ENCODE data around the gene TAC3. TPM values are rescaled to one million over a fixed set of nuclear protein-coding genes. Genes with fewer than 3 reads are reported as not detected.
A peak's percentile ranks its signal among the peaks of the same experiment; 100 is the strongest.

The TAC3 gene
- total RNA-seq, 1 experiment from 2014 or later, result 6.2 TPM

DNA sequence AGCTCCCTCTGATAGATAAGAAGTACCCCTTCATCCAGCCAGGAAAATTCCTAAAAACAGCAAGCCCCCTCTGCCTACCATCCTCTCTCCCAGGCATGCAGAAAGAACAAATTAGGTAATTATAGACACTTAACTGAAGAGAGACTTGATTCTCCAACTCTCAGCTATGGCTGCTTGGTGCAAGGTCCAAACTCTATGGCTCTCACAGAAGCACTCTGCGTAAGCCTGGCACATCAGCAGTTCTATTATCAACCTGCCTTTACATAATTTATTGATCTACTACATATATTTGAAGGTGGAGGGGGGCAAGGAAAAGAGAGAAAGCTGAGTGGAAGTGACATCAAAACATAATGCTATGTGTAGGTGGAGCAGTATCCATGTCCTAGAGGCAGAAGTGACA lies 34.7 kb upstream of the TAC3 start:
- H2AFZ ChIP-seq (ENCODE audit: low read length), result no peak overlapping the region
- H3K4me3 Mint-ChIP-seq, result no peak overlapping the region
- H3K56ac ChIP-seq (ENCODE audit: insufficient read length, low read depth, low read length), result no peak overlapping the region
- no CpG with 5 or more reads among the region's 1 CpG for WGBS (ENCODE audit: extremely low coverage, insufficient read length, low lambda C conversion rate)
- no peaks in the 10 kb centered on the region for H3K27me3 ChIP-seq (ENCODE audit: insufficient read depth, low read length)
- peak overlapping the region in 1 of 3 experiments; percentile 51; a peak in 1 of 7 replicates for H3K27ac Mint-ChIP-seq
- no peak overlapping the region for H3K14ac ChIP-seq (ENCODE audit: insufficient read depth, low read length)
- no peak overlapping the region for H2BK15ac ChIP-seq (ENCODE audit: low read depth, low read length)
- H3K9me3 ChIP-seq (ENCODE audit: control insufficient read depth, low read depth, low read length), result no peaks in the 10 kb centered on the region
- H2BK20ac ChIP-seq (ENCODE audit: low read depth, low read length, poor library complexity, severe bottlenecking), result no peak overlapping the region
- H2BK120ac ChIP-seq (ENCODE audit: low read depth, low read length, poor library complexity, severe bottlenecking), result no peak overlapping the region
- no peaks in the 10 kb centered on the region for H4K20me1 ChIP-seq (ENCODE audit: control insufficient read depth, insufficient read depth, insufficient read length)
- no peak for DNase-seq
- H3K4me1 ChIP-seq (ENCODE audit: insufficient read depth, low read length), result no peaks in the 10 kb centered on the region
- no peaks in the 10 kb centered on the region for H3K9me3 Mint-ChIP-seq
- no peak overlapping the region for H2BK12ac ChIP-seq (ENCODE audit: insufficient read length, low read depth, low read length)
- H2AK5ac ChIP-seq (ENCODE audit: insufficient read length, low read length), result no peak overlapping the region
- H3K79me1 ChIP-seq (ENCODE audit: insufficient read depth, low read depth, low read length, poor library complexity, severe bottlenecking), result no peaks in the 10 kb centered on the region
- H3K4me1 Mint-ChIP-seq, result peaks cover 3 to 13% of the 10 kb centered on the region in 2 experiments
- peaks cover 6 to 17% (median 13%) of the 10 kb centered on the region in 3 experiments; a peak in 6 of 7 replicates for H3K36me3 Mint-ChIP-seq (ENCODE audit: insufficient read depth in 1 of 3, low read depth in 3 of 3)
- no peaks in the 10 kb centered on the region for H3K23me2 ChIP-seq (ENCODE audit: insufficient read length, low read depth, low read length, poor library complexity, severe bottlenecking)
- H3T11ph ChIP-seq (ENCODE audit: low read length), result no peak overlapping the region
- no peak overlapping the region for H3K9ac ChIP-seq (ENCODE audit: extremely low read depth, insufficient read length, low read length)
- TF ChIP-seq, protein P1, sequence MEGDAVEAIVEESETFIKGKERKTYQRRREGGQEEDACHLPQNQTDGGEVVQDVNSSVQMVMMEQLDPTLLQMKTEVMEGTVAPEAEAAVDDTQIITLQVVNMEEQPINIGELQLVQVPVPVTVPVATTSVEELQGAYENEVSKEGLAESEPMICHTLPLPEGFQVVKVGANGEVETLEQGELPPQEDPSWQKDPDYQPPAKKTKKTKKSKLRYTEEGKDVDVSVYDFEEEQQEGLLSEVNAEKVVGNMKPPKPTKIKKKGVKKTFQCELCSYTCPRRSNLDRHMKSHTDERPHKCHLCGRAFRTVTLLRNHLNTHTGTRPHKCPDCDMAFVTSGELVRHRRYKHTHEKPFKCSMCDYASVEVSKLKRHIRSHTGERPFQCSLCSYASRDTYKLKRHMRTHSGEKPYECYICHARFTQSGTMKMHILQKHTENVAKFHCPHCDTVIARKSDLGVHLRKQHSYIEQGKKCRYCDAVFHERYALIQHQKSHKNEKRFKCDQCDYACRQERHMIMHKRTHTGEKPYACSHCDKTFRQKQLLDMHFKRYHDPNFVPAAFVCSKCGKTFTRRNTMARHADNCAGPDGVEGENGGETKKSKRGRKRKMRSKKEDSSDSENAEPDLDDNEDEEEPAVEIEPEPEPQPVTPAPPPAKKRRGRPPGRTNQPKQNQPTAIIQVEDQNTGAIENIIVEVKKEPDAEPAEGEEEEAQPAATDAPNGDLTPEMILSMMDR (conservative IDR thresholded peaks at IDR 0.05), result no peak
- no peak overlapping the region for H3K27ac ChIP-seq (ENCODE audit: insufficient read length, low read depth, low read length)
- H4K5ac ChIP-seq (ENCODE audit: insufficient read length, low read depth, low read length), result no peak overlapping the region
- H3K79me2 ChIP-seq (ENCODE audit: insufficient read depth, low read length), result no peaks in the 10 kb centered on the region
- no peak overlapping the region for H2BK5ac ChIP-seq (ENCODE audit: insufficient read length, low read length)
- no peak overlapping the region for H4K91ac ChIP-seq (ENCODE audit: insufficient read length, low read depth, low read length)
- H3K4ac ChIP-seq (ENCODE audit: low read depth, low read length), result no peak overlapping the region
- no peak overlapping the region for H4K8ac ChIP-seq (replicated peaks; ENCODE audit: insufficient read length, low read depth, low read length)
- no peak overlapping the region for H3K4me2 ChIP-seq (ENCODE audit: insufficient read depth, insufficient read length, low read length)
- H3K27me3 Mint-ChIP-seq (ENCODE audit: low read depth), result peaks cover 2% of the 10 kb centered on the region
- H3K18ac ChIP-seq (ENCODE audit: insufficient read length, low read depth, low read length), result no peak overlapping the region
- no peak overlapping the region for H3K23ac ChIP-seq (ENCODE audit: insufficient read length, low read depth, low read length)

Data from H9 (cell line).